Liver (tissue), 9 donors: ENCODE data around the gene JAML. TPM values are rescaled to one million over a fixed set of nuclear protein-coding genes. Genes with fewer than 3 reads are reported as not detected.

Experiments
- DNase-seq: peaks from one replicate; pipeline ENCODE4 v3.0.0-alpha.2; 2017; ENCODE audit warnings: low spot score
- H3K27ac ChIP-seq, 2 donors: one replicate each; pipeline ENCODE4 v1.7.0; 2013; ENCODE audit warnings: inconsistent platforms in 2 of 2, low read length in 2 of 2, control low read depth in 1 of 2, low read depth in 1 of 2, mild to moderate bottlenecking in 1 of 2
- H3K27me3 ChIP-seq, 4 donors: one replicate each; pipeline versions ENCODE4 v1.6.1 to v1.7.0; 2013; ENCODE audit warnings: low read length in 3 of 4, inconsistent platforms in 1 of 4, mild to moderate bottlenecking in 1 of 4, moderate library complexity in 1 of 4; ENCODE audit not compliant: control insufficient read depth in 4 of 4, insufficient read depth in 4 of 4
- H3K36me3 ChIP-seq, 4 donors: one replicate each; pipeline versions ENCODE4 v1.6.1 to v1.7.0; 2013; ENCODE audit warnings: low read length in 3 of 4, mild to moderate bottlenecking in 3 of 4, low read depth in 1 of 4, moderate library complexity in 1 of 4; ENCODE audit not compliant: control insufficient read depth in 4 of 4, insufficient read depth in 3 of 4
- H3K4me1 ChIP-seq, 4 donors: one replicate each; pipeline versions ENCODE4 v1.6.1 to v1.7.0; 2013; ENCODE audit warnings: low read length in 3 of 4, mild to moderate bottlenecking in 3 of 4, moderate library complexity in 1 of 4; ENCODE audit not compliant: control insufficient read depth in 4 of 4, insufficient read depth in 4 of 4
- H3K4me3 ChIP-seq, 3 donors: one replicate each; pipeline versions ENCODE4 v1.6.1 to v1.7.0; 2013; ENCODE audit warnings: low read length in 3 of 3, control low read depth in 1 of 3, low read depth in 1 of 3, mild to moderate bottlenecking in 1 of 3
- H3K9ac ChIP-seq, 2 donors: one replicate each; pipeline ENCODE4 v1.7.0; 2013; ENCODE audit warnings: low read length in 2 of 2, mild to moderate bottlenecking in 2 of 2, moderate library complexity in 2 of 2, control low read depth in 1 of 2, low read depth in 1 of 2
- H3K9me3 ChIP-seq, 4 donors: one replicate each; pipeline versions ENCODE4 v1.6.1 to v1.7.0; 2013; ENCODE audit warnings: low read length in 3 of 4; ENCODE audit not compliant: control insufficient read depth in 4 of 4
- ATF3 ChIP-seq: IDR thresholded peaks from 2 replicates; pipeline ENCODE4 v1.6.1; 2016; ENCODE audit warnings: antibody characterized with exemption
- FOXA1 ChIP-seq: IDR thresholded peaks from 2 replicates; pipeline ENCODE4 v1.6.1; 2016; ENCODE audit warnings: antibody characterized with exemption
- FOXA2 ChIP-seq: IDR thresholded peaks from 2 replicates; pipeline ENCODE4 v1.6.1; 2016; ENCODE audit warnings: antibody characterized with exemption
- GABPA ChIP-seq, 2 donors: IDR thresholded peaks in 1 of 2; conservative IDR thresholded peaks in 1 of 2; 2 replicates each; pipeline ENCODE4 v1.6.1; 2016; ENCODE audit warnings: antibody characterized with exemption in 2 of 2, mild to moderate bottlenecking in 1 of 2, moderate library complexity in 1 of 2
- RAD21 ChIP-seq, 2 donors: IDR thresholded peaks; 2 replicates each; pipeline ENCODE4 v1.6.1; 2016; ENCODE audit warnings: antibody characterized with exemption in 2 of 2, mild to moderate bottlenecking in 2 of 2
- RXRA ChIP-seq, 2 donors: IDR thresholded peaks; 2 replicates each; pipeline ENCODE4 v1.6.1; 2017 to 2018; ENCODE audit warnings: antibody characterized with exemption in 2 of 2, mild to moderate bottlenecking in 1 of 2
- SP1 ChIP-seq: IDR thresholded peaks from 2 replicates; pipeline ENCODE4 v1.6.1; 2018; ENCODE audit warnings: antibody characterized with exemption, mild to moderate bottlenecking
- TAF1 ChIP-seq: conservative IDR thresholded peaks from 2 replicates; pipeline ENCODE4 v1.6.1; 2016; ENCODE audit warnings: antibody characterized with exemption, mild to moderate bottlenecking
- YY1 ChIP-seq: IDR thresholded peaks from 2 replicates; pipeline ENCODE4 v1.6.1; 2016; ENCODE audit warnings: antibody characterized with exemption, mild to moderate bottlenecking
- WGBS: extraction: QIAGEN DNeasy Blood & Tissue Kit; methylation state at CpG from one replicate; pipeline ENCODE4 v1.1.7; 2013; 5-methylcytosine and 5-hydroxymethylcytosine counted together
- polyA plus RNA-seq, 2 donors: library from polyadenylated mRNA; stranded (reverse) in 1 of 2; unstranded in 1 of 2; fragments of 200-250 nt in 1 of 2; fragments of >200 nt in 1 of 2; fragmentation: Nextera tagmentation in 1 of 2; extraction: Ambion mirVana in 1 of 2; gene quantifications; one replicate each; pipeline versions ENCODE4 v1.2.1 to v1.2.3, GENCODE V29; 2013 to 2015
- total RNA-seq, 2 donors: library from RNA; depleted of rRNA; stranded (reverse); fragments of >200 nt; gene quantifications; one replicate each; pipeline ENCODE4 v1.2.3, GENCODE V29; 2014
- TF ChIP-seq, protein P1 (sequence below): IDR thresholded peaks from 2 replicates; pipeline ENCODE4 v1.6.1; 2016; ENCODE audit warnings: antibody characterized with exemption, mild to moderate bottlenecking
- TF ChIP-seq, protein P2 (sequence below): IDR thresholded peaks from 2 replicates; pipeline ENCODE4 v1.6.1; 2016; ENCODE audit warnings: antibody characterized with exemption
- TF ChIP-seq, protein P3 (sequence below): IDR thresholded peaks from 2 replicates; pipeline ENCODE4 v1.6.1; 2016; ENCODE audit warnings: antibody characterized with exemption
- donor health status: healthy.
- donor health status: healthy.
- donor health status: healthy.
- donor health status: healthy.
- donor health status: healthy.

JAML gene
- total and polyA plus RNA-seq, 4 donors = 2.2 to 13.5 (median 6.5) TPM

DNA sequence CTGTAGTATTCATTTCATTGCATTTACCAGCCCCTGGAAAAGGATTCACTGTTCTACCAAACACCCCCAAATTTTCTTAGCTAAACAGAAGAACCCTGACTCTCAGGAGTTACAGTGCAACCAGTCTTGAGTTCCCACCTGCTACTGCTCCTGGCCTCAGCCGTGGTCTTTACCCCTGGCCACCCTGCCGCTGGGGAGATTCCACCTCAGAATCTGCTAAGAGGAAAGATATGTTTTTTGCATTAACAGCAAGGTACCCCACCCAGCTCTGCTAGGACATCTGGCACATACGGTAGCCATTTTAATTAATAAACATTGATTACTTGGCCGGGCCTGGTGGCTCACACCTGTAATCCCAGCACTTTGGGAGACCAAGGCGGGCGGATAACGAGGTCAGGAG, 9.0 kb downstream of the JAML start:
- TF ChIP-seq, protein P1, sequence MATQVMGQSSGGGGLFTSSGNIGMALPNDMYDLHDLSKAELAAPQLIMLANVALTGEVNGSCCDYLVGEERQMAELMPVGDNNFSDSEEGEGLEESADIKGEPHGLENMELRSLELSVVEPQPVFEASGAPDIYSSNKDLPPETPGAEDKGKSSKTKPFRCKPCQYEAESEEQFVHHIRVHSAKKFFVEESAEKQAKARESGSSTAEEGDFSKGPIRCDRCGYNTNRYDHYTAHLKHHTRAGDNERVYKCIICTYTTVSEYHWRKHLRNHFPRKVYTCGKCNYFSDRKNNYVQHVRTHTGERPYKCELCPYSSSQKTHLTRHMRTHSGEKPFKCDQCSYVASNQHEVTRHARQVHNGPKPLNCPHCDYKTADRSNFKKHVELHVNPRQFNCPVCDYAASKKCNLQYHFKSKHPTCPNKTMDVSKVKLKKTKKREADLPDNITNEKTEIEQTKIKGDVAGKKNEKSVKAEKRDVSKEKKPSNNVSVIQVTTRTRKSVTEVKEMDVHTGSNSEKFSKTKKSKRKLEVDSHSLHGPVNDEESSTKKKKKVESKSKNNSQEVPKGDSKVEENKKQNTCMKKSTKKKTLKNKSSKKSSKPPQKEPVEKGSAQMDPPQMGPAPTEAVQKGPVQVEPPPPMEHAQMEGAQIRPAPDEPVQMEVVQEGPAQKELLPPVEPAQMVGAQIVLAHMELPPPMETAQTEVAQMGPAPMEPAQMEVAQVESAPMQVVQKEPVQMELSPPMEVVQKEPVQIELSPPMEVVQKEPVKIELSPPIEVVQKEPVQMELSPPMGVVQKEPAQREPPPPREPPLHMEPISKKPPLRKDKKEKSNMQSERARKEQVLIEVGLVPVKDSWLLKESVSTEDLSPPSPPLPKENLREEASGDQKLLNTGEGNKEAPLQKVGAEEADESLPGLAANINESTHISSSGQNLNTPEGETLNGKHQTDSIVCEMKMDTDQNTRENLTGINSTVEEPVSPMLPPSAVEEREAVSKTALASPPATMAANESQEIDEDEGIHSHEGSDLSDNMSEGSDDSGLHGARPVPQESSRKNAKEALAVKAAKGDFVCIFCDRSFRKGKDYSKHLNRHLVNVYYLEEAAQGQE = no peak
- no peak for TF ChIP-seq RXRA (IDR thresholded peaks at IDR 0.05)
- no peak for TF ChIP-seq FOXA2
- TF ChIP-seq ATF3 = no peak
- TF ChIP-seq SP1 = no peak
- no peak for TF ChIP-seq FOXA1
- no peak for TF ChIP-seq RAD21 (IDR thresholded peaks at IDR 0.05)
- TF ChIP-seq, protein P2, sequence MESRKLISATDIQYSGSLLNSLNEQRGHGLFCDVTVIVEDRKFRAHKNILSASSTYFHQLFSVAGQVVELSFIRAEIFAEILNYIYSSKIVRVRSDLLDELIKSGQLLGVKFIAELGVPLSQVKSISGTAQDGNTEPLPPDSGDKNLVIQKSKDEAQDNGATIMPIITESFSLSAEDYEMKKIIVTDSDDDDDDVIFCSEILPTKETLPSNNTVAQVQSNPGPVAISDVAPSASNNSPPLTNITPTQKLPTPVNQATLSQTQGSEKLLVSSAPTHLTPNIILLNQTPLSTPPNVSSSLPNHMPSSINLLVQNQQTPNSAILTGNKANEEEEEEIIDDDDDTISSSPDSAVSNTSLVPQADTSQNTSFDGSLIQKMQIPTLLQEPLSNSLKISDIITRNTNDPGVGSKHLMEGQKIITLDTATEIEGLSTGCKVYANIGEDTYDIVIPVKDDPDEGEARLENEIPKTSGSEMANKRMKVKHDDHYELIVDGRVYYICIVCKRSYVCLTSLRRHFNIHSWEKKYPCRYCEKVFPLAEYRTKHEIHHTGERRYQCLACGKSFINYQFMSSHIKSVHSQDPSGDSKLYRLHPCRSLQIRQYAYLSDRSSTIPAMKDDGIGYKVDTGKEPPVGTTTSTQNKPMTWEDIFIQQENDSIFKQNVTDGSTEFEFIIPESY = no peak
- TF ChIP-seq, protein P3, sequence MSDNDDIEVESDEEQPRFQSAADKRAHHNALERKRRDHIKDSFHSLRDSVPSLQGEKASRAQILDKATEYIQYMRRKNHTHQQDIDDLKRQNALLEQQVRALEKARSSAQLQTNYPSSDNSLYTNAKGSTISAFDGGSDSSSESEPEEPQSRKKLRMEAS = no peak
- no peak for TF ChIP-seq YY1
- TF ChIP-seq TAF1 = no peak
- no peak for TF ChIP-seq GABPA (IDR thresholded peaks at IDR 0.05 in 1 of 2, conservative IDR thresholded peaks at IDR 0.05 in 1 of 2)
- 92% methylated on average over 7 of the region's 7 CpGs for WGBS

GRCh38 chr11:118215262-118215661, 9.5 kb downstream of the JAML start:
- no peak overlapping the region for H3K4me3 ChIP-seq
- H3K27me3 ChIP-seq = no peaks in the 10 kb centered on the region
- no peak for TF ChIP-seq ATF3
- TF ChIP-seq FOXA1 = no peak
- peak overlapping the region in 1 of 2 donors; percentile 5 for H3K27ac ChIP-seq
- WGBS = 92% methylated on average over 3 of the region's 3 CpGs
- no peaks in the 10 kb centered on the region for H3K9me3 ChIP-seq
- DNase-seq = no peak
- H3K36me3 ChIP-seq = no peaks in the 10 kb centered on the region
- H3K9ac ChIP-seq = no peak overlapping the region
- peaks cover 9 to 28% (median 19%) of the 10 kb centered on the region in 4 donors for H3K4me1 ChIP-seq

More for the DNA sequence above, 9.0 kb downstream of the JAML start:
- Histone ChIP-seq H3K27me3 (no peaks in the 10 kb centered on the region), H3K9me3 (no peaks in the 10 kb centered on the region), H3K9ac (no peak overlapping the region), H3K4me1 (peaks cover 9 to 28% (median 19%) of the 10 kb centered on the region in 4 donors), H3K27ac (no peak overlapping the region), H3K36me3 (no peaks in the 10 kb centered on the region), H3K4me3 (no peak overlapping the region)
- no peak for DNase-seq
